DOHH2 (cell line): ENCODE data around the gene HORMAD2.

Experiments
- H3F3A ChIP-seq: fragments of 200-600 bp; sonication (generic), shearing (Covaris generic); 2 replicates; pipeline ENCODE4 v1.6.0; 2016; ENCODE audit warnings: antibody characterized with exemption, mild to moderate bottlenecking; ENCODE audit not compliant: control insufficient read depth, insufficient read depth
- H3K27ac ChIP-seq: fragments of 200-600 bp; sonication (generic); 2 replicates; pipeline ENCODE4 v1.5.1; 2014; ENCODE audit warnings: low read depth, mild to moderate bottlenecking, low read length, moderate library complexity
- H3K27me3 ChIP-seq: fragments of 200-600 bp; sonication (generic); 2 replicates; pipeline ENCODE4 v1.6.1; 2014; ENCODE audit warnings: mild to moderate bottlenecking, low read length, mixed read lengths; ENCODE audit not compliant: control insufficient read depth
- H3K36me3 ChIP-seq: fragments of 200-600 bp; sonication (generic); 2 replicates; pipeline ENCODE4 v1.6.1; 2014; ENCODE audit warnings: mild to moderate bottlenecking, low read length, moderate library complexity, mixed read lengths; ENCODE audit not compliant: control insufficient read depth
- H3K4me1 ChIP-seq: fragments of 200-600 bp; sonication (generic); 2 replicates; pipeline ENCODE4 v1.6.1; 2014; ENCODE audit warnings: mild to moderate bottlenecking, low read length, mixed read lengths; ENCODE audit not compliant: control insufficient read depth
- H3K4me2 ChIP-seq: fragments of 200-600 bp; sonication (generic); 2 replicates; pipeline ENCODE4 v1.6.0; 2014; ENCODE audit warnings: mild to moderate bottlenecking, low read length, moderate library complexity
- H3K4me3 ChIP-seq: fragments of 200-600 bp; sonication (generic); 2 replicates; pipeline ENCODE4 v1.5.1; 2014; ENCODE audit warnings: mild to moderate bottlenecking, low read length, mixed read lengths
- H3K79me2 ChIP-seq: fragments of 200-600 bp; sonication (generic); 2 replicates; pipeline ENCODE4 v1.6.1; 2014; ENCODE audit warnings: mild to moderate bottlenecking, low read length, mixed read lengths; ENCODE audit not compliant: control insufficient read depth
- H3K9me2 ChIP-seq: fragments of 200-600 bp; sonication (generic); replicated peaks from 2 replicates; pipeline ENCODE4 v1.6.1; 2014; ENCODE audit warnings: mild to moderate bottlenecking, low read length, mixed read lengths; ENCODE audit not compliant: control insufficient read depth
- H3K9me3 ChIP-seq: fragments of 200-600 bp; sonication (generic); 2 replicates; pipeline ENCODE4 v1.6.1; 2014; ENCODE audit warnings: antibody characterized with exemption, low read length, mixed read lengths; ENCODE audit not compliant: control insufficient read depth, insufficient read depth
- H4K20me1 ChIP-seq: fragments of 200-600 bp; sonication (generic); 2 replicates; pipeline ENCODE4 v1.6.0; 2014; ENCODE audit warnings: low read depth, mild to moderate bottlenecking, antibody characterized with exemption, low read length, moderate library complexity; ENCODE audit not compliant: control insufficient read depth, insufficient read depth
- CTCF ChIP-seq: fragments of 200-600 bp; sonication (generic); IDR thresholded peaks from one replicate; pipeline ENCODE4 v1.5.1; 2014; ENCODE audit warnings: antibody characterized with exemption, mild to moderate bottlenecking, low read depth, low read length; ENCODE audit not compliant: poor library complexity, severe bottlenecking
- EZH2phosphoT487 ChIP-seq: fragments of 200-600 bp; sonication (generic); IDR thresholded peaks from 2 replicates; pipeline ENCODE4 v1.6.1; 2017; ENCODE audit warnings: borderline replicate concordance, mild to moderate bottlenecking, antibody characterized with exemption, low read length, moderate library complexity, mixed read lengths

HORMAD2 gene

GRCh38 chr22:30185129-30185528, 104.9 kb downstream of the HORMAD2 start:
- H3K27me3 ChIP-seq = peaks cover 10% of the 10 kb centered on the region
- H3K36me3 ChIP-seq = no peaks in the 10 kb centered on the region
- no peak overlapping the region for H3K4me3 ChIP-seq
- no peak overlapping the region for H3K27ac ChIP-seq
- H3K4me1 ChIP-seq = no peaks in the 10 kb centered on the region
- no peaks in the 10 kb centered on the region for H3F3A ChIP-seq
- no peaks in the 10 kb centered on the region for H4K20me1 ChIP-seq
- no peak for TF ChIP-seq CTCF
- TF ChIP-seq EZH2phosphoT487 = no peak
- no peaks in the 10 kb centered on the region for H3K79me2 ChIP-seq
- no peak overlapping the region for H3K4me2 ChIP-seq
- no peaks in the 10 kb centered on the region for H3K9me2 ChIP-seq
- no peaks in the 10 kb centered on the region for H3K9me3 ChIP-seq

GRCh38 chr22:30185549-30185948, 105.3 kb downstream of the HORMAD2 start:
- H3K27ac ChIP-seq = no peak overlapping the region
- no peaks in the 10 kb centered on the region for H3K4me1 ChIP-seq
- no peaks in the 10 kb centered on the region for H3K36me3 ChIP-seq
- H4K20me1 ChIP-seq = no peaks in the 10 kb centered on the region
- no peaks in the 10 kb centered on the region for H3F3A ChIP-seq
- H3K79me2 ChIP-seq = no peaks in the 10 kb centered on the region
- peaks cover 14% of the 10 kb centered on the region for H3K27me3 ChIP-seq
- TF ChIP-seq CTCF (no peak), EZH2phosphoT487 (no peak)
- H3K9me2 ChIP-seq = no peaks in the 10 kb centered on the region
- no peak overlapping the region for H3K4me2 ChIP-seq
- no peaks in the 10 kb centered on the region for H3K9me3 ChIP-seq
- no peak overlapping the region for H3K4me3 ChIP-seq

DNA sequence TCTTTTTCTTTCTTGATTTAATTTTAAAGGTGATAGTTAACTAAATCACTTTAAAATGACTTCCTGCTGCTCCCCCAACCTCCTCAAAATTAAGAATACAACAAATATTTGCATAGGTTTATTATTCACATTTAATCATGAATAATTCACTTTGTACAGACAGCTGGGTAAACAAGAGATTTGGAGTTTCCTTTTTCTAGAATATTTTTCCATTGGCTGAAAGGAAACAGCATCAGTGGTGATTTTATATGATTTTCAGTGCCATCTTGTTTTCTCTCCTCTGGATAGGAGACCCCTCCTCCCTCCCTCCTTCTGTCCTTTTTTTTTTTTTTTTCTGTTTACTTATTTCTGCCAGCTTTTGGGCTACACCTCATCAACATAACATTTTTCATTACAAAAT, 105.8 kb downstream of the HORMAD2 start:
- no peaks in the 10 kb centered on the region for H3K4me1 ChIP-seq
- H4K20me1 ChIP-seq = no peaks in the 10 kb centered on the region
- H3K9me3 ChIP-seq = no peaks in the 10 kb centered on the region
- no peak overlapping the region for H3K27ac ChIP-seq
- H3K36me3 ChIP-seq = no peaks in the 10 kb centered on the region
- no peak overlapping the region for H3K4me2 ChIP-seq
- no peak for TF ChIP-seq EZH2phosphoT487
- TF ChIP-seq CTCF = no peak
- no peaks in the 10 kb centered on the region for H3F3A ChIP-seq
- H3K9me2 ChIP-seq = no peaks in the 10 kb centered on the region
- peaks cover 15% of the 10 kb centered on the region for H3K27me3 ChIP-seq
- H3K4me3 ChIP-seq = no peak overlapping the region
- H3K79me2 ChIP-seq = no peaks in the 10 kb centered on the region

DNA sequence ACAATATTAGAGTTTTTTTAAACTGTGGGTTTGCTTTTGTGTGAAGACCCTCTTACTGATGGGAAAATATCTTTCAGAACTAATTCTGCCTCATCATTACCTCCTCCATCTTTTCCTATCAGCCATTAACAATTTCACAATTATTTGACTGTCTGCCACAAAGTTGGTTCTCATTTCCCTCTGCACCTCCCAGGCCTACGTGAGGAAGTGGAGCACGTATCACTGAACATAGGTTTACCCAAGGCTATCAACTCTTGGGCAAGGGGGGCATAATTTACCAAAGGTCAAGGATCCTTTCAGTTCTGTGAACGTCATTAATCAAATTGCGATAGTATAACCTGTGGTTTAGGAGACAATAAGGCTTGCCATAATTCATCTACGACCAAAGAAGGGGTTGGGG, 106.2 kb downstream of the HORMAD2 start:
- H3K9me3 ChIP-seq = no peaks in the 10 kb centered on the region
- no peaks in the 10 kb centered on the region for H3K36me3 ChIP-seq
- H3K27me3 ChIP-seq = peaks cover 13% of the 10 kb centered on the region
- no peaks in the 10 kb centered on the region for H3K79me2 ChIP-seq
- TF ChIP-seq EZH2phosphoT487 = no peak
- TF ChIP-seq CTCF = no peak
- no peak overlapping the region for H3K27ac ChIP-seq
- H3F3A ChIP-seq = no peaks in the 10 kb centered on the region
- H3K4me3 ChIP-seq = no peak overlapping the region
- no peaks in the 10 kb centered on the region for H3K9me2 ChIP-seq
- H3K4me2 ChIP-seq = no peak overlapping the region
- no peaks in the 10 kb centered on the region for H3K4me1 ChIP-seq
- no peaks in the 10 kb centered on the region for H4K20me1 ChIP-seq
